ENCODE data around the gene SOWAHC.

Gene SOWAHC

DNA sequence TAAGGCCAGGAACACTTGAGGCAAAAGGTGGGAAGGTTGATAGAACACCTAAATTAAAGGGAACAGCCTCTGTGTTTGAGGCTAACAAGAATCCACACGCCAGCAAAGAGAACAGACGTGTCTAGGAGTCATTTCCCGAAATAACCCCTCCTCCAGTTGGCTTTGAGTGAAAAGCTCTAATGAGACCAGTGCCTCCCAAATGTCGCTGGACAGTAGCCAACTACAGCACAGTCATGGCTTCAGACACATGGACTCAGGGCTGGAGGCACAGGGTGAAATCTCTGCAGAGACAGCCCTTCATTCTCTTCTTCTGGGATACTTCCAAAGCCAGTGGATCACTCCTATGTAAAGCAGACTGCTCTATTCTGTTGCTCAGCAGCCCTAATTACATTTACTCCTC is 49.6 kb downstream of the SOWAHC start:
- peak; percentile 27 for DNase-seq (ENCODE audit: low read depth)
- no peak overlapping the region for H3K4me3 ChIP-seq (ENCODE audit: low read length)
- TF ChIP-seq, protein P1, sequence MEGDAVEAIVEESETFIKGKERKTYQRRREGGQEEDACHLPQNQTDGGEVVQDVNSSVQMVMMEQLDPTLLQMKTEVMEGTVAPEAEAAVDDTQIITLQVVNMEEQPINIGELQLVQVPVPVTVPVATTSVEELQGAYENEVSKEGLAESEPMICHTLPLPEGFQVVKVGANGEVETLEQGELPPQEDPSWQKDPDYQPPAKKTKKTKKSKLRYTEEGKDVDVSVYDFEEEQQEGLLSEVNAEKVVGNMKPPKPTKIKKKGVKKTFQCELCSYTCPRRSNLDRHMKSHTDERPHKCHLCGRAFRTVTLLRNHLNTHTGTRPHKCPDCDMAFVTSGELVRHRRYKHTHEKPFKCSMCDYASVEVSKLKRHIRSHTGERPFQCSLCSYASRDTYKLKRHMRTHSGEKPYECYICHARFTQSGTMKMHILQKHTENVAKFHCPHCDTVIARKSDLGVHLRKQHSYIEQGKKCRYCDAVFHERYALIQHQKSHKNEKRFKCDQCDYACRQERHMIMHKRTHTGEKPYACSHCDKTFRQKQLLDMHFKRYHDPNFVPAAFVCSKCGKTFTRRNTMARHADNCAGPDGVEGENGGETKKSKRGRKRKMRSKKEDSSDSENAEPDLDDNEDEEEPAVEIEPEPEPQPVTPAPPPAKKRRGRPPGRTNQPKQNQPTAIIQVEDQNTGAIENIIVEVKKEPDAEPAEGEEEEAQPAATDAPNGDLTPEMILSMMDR (conservative IDR thresholded peaks at IDR 0.05; ENCODE audit: low read depth, low read length), result no peak

DNA sequence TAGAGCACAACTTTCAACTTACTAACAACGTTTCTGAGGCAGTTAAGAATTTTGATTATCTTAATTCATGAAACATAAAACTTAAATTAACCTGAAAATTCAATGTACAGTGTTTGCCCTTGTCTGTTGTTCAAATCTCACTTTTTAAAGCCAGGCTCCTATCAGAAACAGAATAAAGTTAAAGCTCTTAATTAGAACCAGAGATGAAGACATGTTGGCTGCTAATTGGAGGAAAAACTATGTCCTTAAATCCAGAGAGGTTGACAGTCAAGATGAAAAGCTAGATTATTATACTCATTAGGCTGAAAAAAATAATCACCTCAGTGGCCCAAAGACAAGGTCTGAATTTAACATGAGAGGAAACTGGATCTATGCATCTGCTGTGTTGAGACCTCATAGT is 52.3 kb downstream of the SOWAHC start:
- TF ChIP-seq, protein P1 (conservative IDR thresholded peaks at IDR 0.05; ENCODE audit: low read depth, low read length), result no peak
- no peak for DNase-seq (ENCODE audit: low read depth)
- H3K4me3 ChIP-seq (ENCODE audit: low read length), result no peak overlapping the region

Data from retinal pigment epithelial cell (primary cell).